Testis (tissue), 3 donors: Measurements from ENCODE around the gene SNED1. TPM values are rescaled to one million over a fixed set of nuclear protein-coding genes. Genes with fewer than 3 reads are reported as not detected.
A peak's percentile ranks its signal among the peaks of the same experiment; 100 is the strongest.

Experiments used
- DNase-seq: peaks from one replicate; pipeline ENCODE4 v3.0.0-alpha.2; 2019
- H3K27ac ChIP-seq, 2 donors: fragments of 200-600 bp; sonication (generic); one replicate each; pipeline ENCODE4 v1.5.1; 2019
- H3K27me3 ChIP-seq: fragments of 200-600 bp; sonication (generic); one replicate; pipeline ENCODE4 v1.5.1; 2019
- H3K36me3 ChIP-seq: fragments of 200-600 bp; sonication (generic); one replicate; pipeline ENCODE4 v1.5.1; 2017; ENCODE audit warnings: low read depth; ENCODE audit errors: missing control alignments
- H3K4me1 ChIP-seq: fragments of 200-600 bp; sonication (generic); one replicate; pipeline ENCODE4 v1.5.1; 2019
- H3K4me3 ChIP-seq, 2 donors: fragments of 200-600 bp; sonication (generic); one replicate each; pipeline ENCODE4 v1.5.1; 2017 to 2019
- H3K9me3 ChIP-seq: fragments of 200-600 bp; sonication (generic); one replicate; pipeline ENCODE4 v1.5.1; 2017
- CTCF ChIP-seq, 3 experiments: fragments of 450-650 bp in 2 of 3; fragments of 200-600 bp in 1 of 3; sonication (generic) in 1 of 3; IDR thresholded peaks; one replicate each; pipeline ENCODE4 v1.5.1; 2016 to 2019; ENCODE audit warnings: antibody characterized with exemption in 3 of 3, mild to moderate bottlenecking in 2 of 3, moderate library complexity in 1 of 3
- POLR2A ChIP-seq: fragments of 450-650 bp; IDR thresholded peaks from one replicate; pipeline ENCODE4 v1.6.1; 2017; ENCODE audit warnings: antibody characterized with exemption, mild to moderate bottlenecking, moderate library complexity
- WGBS, 2 donors: methylation state at CpG; one replicate each; pipeline ENCODE4 v1.1.5; 2018; 5-methylcytosine and 5-hydroxymethylcytosine counted together
- intact Hi-C: fragments of 100-400 bp; cut with DNase I; formaldehyde crosslinking; loops from one replicate; pipeline ENCODE4 v1.15.1; 2023; ENCODE audit warnings: low total_unique reads
- polyA plus RNA-seq: library from polyadenylated mRNA; stranded (reverse); fragments of 350-450 nt; fragmentation: Illumina TruSeq; extraction: RNeasy Lipid Tissue Mini Kit (QIAGEN cat#74804); gene quantifications from one replicate; pipeline ENCODE4 v1.2.3, GENCODE V29; 2014; ENCODE audit warnings: low read depth, low replicate concordance; ENCODE audit not compliant: insufficient read depth
- total RNA-seq, 2 donors: library from RNA; depleted of rRNA; stranded (reverse); fragments of >200 nt; gene quantifications; one replicate each; pipeline ENCODE4 v1.2.3, GENCODE V29; 2016

The SNED1 gene
- total and polyA plus RNA-seq, 3 donors from 2014 or later: 15.8 to 107 (median 82.7) TPM

- TF ChIP-seq POLR2A (no peak), CTCF (IDR thresholded peaks at IDR 0.05) (no peak)
- Histone ChIP-seq H3K4me3 (no peak overlapping the region), H3K36me3 (no peaks in the 10 kb centered on the region), H3K27me3 (no peaks in the 10 kb centered on the region), H3K27ac (no peak overlapping the region), H3K9me3 (no peaks in the 10 kb centered on the region), H3K4me1 (no peaks in the 10 kb centered on the region)
- no peak for DNase-seq
- intact Hi-C loops: no loop called here
- WGBS, 2 donors: 88 to 90% methylated on average over 13 of the region's 13 CpGs
Observed at GRCh38 chr2:241070361-241070760, 71.9 kb downstream of the SNED1 start.

GRCh38 chr2:241070811-241071676, 72.6 kb downstream of the SNED1 start:
- DNase-seq: peak; percentile 10
- Histone ChIP-seq H3K27ac (no peak overlapping the region), H3K36me3 (no peaks in the 10 kb centered on the region), H3K27me3 (no peaks in the 10 kb centered on the region), H3K4me1 (no peaks in the 10 kb centered on the region), H3K9me3 (no peaks in the 10 kb centered on the region), H3K4me3 (no peak overlapping the region)
- no peak for TF ChIP-seq POLR2A
- no peak for TF ChIP-seq CTCF (IDR thresholded peaks at IDR 0.05)
- intact Hi-C loops: no loop called here
- WGBS, 2 donors: 69 to 79% methylated on average over 10 to 31 of the region's 31 CpGs

GRCh38 chr2:241071677-241072111, 73.3 kb downstream of the SNED1 start:
- peak; percentile 11 for DNase-seq
- H3K4me3 ChIP-seq: no peak overlapping the region
- 90 to 92% methylated on average over 2 to 25 of the region's 25 CpGs for WGBS, 2 donors
- no peaks in the 10 kb centered on the region for H3K36me3 ChIP-seq
- intact Hi-C loops: no loop called here
- no peaks in the 10 kb centered on the region for H3K9me3 ChIP-seq
- TF ChIP-seq CTCF (IDR thresholded peaks at IDR 0.05): no peak
- TF ChIP-seq POLR2A: no peak
- no peaks in the 10 kb centered on the region for H3K27me3 ChIP-seq
- H3K4me1 ChIP-seq: no peaks in the 10 kb centered on the region
- H3K27ac ChIP-seq: no peak overlapping the region

GRCh38 chr2:241072151-241072550, 73.7 kb downstream of the SNED1 start:
- no peaks in the 10 kb centered on the region for H3K4me1 ChIP-seq
- H3K36me3 ChIP-seq: no peaks in the 10 kb centered on the region
- no peaks in the 10 kb centered on the region for H3K9me3 ChIP-seq
- H3K4me3 ChIP-seq: no peak overlapping the region
- H3K27ac ChIP-seq: no peak overlapping the region
- no peaks in the 10 kb centered on the region for H3K27me3 ChIP-seq
- WGBS, 2 donors: 93 to 100% methylated on average over 2 to 9 of the region's 9 CpGs
- DNase-seq: peak; percentile 9
- intact Hi-C loops: no loop called here
- TF ChIP-seq CTCF (IDR thresholded peaks at IDR 0.05) (no peak), POLR2A (no peak)
